Measurements from ENCODE around the gene AKNA.

AKNA gene

GRCh38 chr9:114287001-114287762 is 100.6 kb downstream of the AKNA start:
- no peak for DNase-seq (ENCODE audit: low spot score)

- DNase-seq (ENCODE audit: low spot score) = no peak
Measured at GRCh38 chr9:114286146-114286679, 101.6 kb downstream of the AKNA start.

GRCh38 chr9:114285166-114285867 is 102.5 kb downstream of the AKNA start:
- peak; percentile 93 for DNase-seq (ENCODE audit: low spot score)

DNA sequence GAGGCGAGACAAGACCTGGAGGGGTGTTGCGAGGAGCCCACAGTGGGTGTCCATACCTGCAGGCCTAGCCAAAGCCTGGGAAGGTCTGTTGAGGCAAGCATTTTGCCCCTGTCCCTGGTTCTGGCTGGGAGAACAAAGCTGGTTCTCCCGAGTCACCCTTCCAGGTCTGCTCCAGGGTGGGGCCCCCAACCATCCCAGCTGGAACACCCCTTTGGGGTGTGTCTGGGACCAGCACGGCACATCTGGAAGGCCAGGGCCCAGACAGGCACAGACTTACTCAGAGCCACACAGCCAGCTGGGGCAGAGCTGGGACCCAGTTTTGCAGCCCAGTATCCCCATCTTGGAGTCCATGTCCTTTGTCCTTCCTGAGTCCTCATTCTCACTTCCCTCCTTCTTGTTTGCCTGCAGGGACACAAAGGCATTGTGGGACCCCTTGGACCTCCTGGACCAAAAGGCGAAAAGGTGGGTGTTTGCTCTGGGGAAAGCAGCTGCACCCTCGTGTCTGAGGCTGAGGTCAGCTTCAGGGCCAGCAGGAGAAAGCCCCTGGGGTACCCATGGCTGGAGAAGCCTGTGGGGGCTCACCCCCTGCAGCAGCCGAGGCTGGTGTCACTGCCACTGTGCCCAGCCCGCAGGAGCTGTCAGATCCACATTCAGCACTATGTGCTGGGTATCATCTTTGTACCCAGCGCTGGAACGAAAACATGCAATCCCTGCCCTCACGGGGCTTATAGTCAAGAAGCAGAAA is 103.3 kb downstream of the AKNA start:
- DNase-seq (ENCODE audit: low spot score) = no peak

Data from GM03348 (cell line).